Cardiac muscle cell (in vitro differentiated cells and primary cell): ENCODE data around the gene ENPP7. TPM values are rescaled to one million over a fixed set of nuclear protein-coding genes. Genes with fewer than 3 reads are reported as not detected.

Source experiments
- DNase-seq, 2 donors: peaks; one replicate each; pipeline versions ENCODE4 v3.0.0 to v3.0.0-alpha.2; 2010 to 2017; ENCODE audit warnings: low read depth in 1 of 2, low spot score in 1 of 2
- H3K27ac ChIP-seq: fragments of 200-600 bp; sonication (generic); 2 replicates; pipeline ENCODE4 v1.5.1; 2016
- H3K27me3 ChIP-seq: fragments of 200-600 bp; sonication (generic); 2 replicates; pipeline ENCODE4 v1.6.0; 2016; ENCODE audit warnings: control low read depth
- H3K36me3 ChIP-seq: fragments of 200-600 bp; sonication (generic); 2 replicates; pipeline ENCODE4 v1.5.1; 2016; ENCODE audit warnings: control low read depth
- H3K4me1 ChIP-seq: fragments of 200-600 bp; sonication (generic); 2 replicates; pipeline ENCODE4 v1.8.1; 2017; ENCODE audit warnings: low read depth, mild to moderate bottlenecking, mixed run types
- H3K4me3 ChIP-seq: fragments of 200-600 bp; sonication (generic); 2 replicates; pipeline ENCODE4 v1.5.1; 2016; ENCODE audit warnings: mild to moderate bottlenecking
- H3K9me3 ChIP-seq: fragments of 200-600 bp; sonication (generic); 2 replicates; pipeline ENCODE4 v1.5.1; 2017; ENCODE audit warnings: low read depth, mild to moderate bottlenecking, control low read depth
- CTCF ChIP-seq: IDR thresholded peaks from 2 replicates; pipeline ENCODE4 v1.5.1; 2012; ENCODE audit warnings: low read depth, mild to moderate bottlenecking, low read length
- polyA plus RNA-seq: library from polyadenylated mRNA; unstranded; fragments of >200 nt; fragmentation: Nextera tagmentation; extraction: Ambion mirVana; gene quantifications from 2 replicates; pipeline ENCODE4 v1.2.1, GENCODE V29; 2016
- total RNA-seq: library from RNA; depleted of rRNA; stranded (reverse); fragments of >200 nt; gene quantifications from 2 replicates; pipeline ENCODE4 v1.2.3, GENCODE V29; 2016

ENPP7 gene
- total and polyA plus RNA-seq, 2 experiments from 2014 or later, result not detected

DNA sequence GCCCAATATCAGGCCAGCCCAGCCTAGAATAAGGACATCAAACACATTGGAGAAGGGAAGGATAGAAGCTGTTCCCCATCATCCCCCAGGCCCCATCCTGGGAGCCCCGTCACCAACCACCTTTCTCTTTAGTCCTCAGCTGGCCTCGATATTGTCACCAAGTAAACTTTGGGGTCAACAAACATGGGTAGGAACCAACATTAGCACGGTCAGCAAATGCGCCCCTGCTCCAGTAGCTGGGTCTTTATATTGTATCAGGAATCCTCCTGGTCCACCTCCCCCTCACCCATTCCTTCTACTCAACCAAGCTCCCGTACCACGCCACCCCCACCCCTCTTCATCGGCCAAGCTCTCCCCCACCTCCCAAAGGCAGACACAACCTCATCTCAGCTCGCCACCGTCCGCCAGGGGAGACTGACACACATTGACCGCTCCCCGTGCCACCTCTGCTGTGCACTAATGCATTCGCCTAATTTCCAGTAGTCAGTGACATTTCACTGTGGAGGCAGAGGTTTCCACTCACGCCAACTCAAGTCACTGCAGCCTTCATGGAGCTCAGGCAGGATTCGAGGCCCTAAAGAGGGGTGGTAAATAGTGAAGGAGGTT, 26.5 kb downstream of the ENPP7 start:
- no peak for TF ChIP-seq CTCF
- no peaks in the 10 kb centered on the region for H3K9me3 ChIP-seq
- no peak overlapping the region for H3K27ac ChIP-seq
- no peak overlapping the region for H3K4me3 ChIP-seq
- no peaks in the 10 kb centered on the region for H3K4me1 ChIP-seq
- peaks cover 9% of the 10 kb centered on the region for H3K27me3 ChIP-seq
- no peaks in the 10 kb centered on the region for H3K36me3 ChIP-seq
- no peak for DNase-seq

DNA sequence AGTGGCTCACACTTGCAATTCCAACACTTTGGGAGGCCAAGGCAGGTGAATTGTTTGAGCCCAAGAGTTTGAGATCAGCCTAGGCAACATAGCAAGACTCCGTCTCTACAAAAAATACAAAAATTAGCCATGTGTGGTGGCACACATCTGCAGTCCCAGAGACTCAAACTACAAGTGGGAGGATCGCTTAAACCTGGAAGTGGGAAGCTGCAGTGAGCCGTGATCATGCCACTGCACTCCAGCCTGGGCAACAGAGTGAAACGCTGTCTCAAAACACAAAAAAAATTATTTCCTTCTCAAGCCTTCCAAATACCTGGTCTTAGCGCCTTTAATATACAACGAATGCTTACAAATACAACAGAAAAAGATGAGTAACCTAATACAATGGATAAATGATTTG, 27.5 kb downstream of the ENPP7 start:
- TF ChIP-seq CTCF, result no peak
- Histone ChIP-seq H3K4me1 (no peaks in the 10 kb centered on the region), H3K9me3 (no peaks in the 10 kb centered on the region), H3K27me3 (peaks cover 9% of the 10 kb centered on the region), H3K4me3 (no peak overlapping the region), H3K36me3 (no peaks in the 10 kb centered on the region), H3K27ac (no peak overlapping the region)
- no peak for DNase-seq

GRCh38 chr17:79760197-79760906, 29.6 kb downstream of the ENPP7 start:
- DNase-seq, result no peak
- no peaks in the 10 kb centered on the region for H3K9me3 ChIP-seq
- H3K4me1 ChIP-seq, result no peaks in the 10 kb centered on the region
- H3K27me3 ChIP-seq, result peaks cover 3% of the 10 kb centered on the region
- no peak overlapping the region for H3K27ac ChIP-seq
- H3K4me3 ChIP-seq, result no peak overlapping the region
- no peaks in the 10 kb centered on the region for H3K36me3 ChIP-seq
- TF ChIP-seq CTCF, result no peak

DNA sequence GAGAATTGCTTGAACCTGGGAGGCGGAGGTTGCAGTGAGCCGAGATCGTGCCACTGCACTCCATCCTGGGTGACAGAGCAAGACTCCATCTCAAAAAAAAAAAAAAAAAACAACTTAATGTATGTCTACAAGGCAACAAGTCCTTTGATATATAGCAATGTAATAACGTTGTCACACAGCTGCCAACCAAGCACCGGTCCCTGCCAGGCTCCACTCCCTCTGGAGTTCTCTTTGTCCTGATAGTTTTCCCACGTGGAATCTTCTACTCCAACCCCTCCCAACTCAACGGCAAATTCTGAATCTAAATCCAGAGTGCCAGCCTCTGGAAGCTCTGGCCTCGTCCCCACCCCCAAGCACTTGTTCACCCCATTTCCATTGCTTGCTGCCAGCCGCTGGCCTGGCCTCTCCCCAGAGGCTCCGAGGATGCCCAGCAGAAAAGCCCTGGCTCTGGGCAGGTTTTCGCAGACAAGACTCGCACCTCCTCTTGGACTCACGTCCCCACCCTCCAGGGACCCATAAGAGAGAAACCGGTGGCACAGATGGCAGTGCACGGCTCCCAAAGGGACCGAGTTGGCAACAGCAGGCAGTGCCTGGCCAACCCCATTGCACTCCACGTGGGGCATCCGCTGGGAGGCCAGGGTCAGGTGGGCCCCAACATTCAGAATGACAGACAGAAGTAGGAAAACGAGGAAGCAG, 31.3 kb downstream of the ENPP7 start:
- Histone ChIP-seq H3K4me1 (no peaks in the 10 kb centered on the region), H3K27me3 (no peaks in the 10 kb centered on the region), H3K27ac (no peak overlapping the region), H3K36me3 (no peaks in the 10 kb centered on the region), H3K4me3 (no peak overlapping the region), H3K9me3 (no peaks in the 10 kb centered on the region)
- no peak for DNase-seq
- no peak for TF ChIP-seq CTCF

DNA sequence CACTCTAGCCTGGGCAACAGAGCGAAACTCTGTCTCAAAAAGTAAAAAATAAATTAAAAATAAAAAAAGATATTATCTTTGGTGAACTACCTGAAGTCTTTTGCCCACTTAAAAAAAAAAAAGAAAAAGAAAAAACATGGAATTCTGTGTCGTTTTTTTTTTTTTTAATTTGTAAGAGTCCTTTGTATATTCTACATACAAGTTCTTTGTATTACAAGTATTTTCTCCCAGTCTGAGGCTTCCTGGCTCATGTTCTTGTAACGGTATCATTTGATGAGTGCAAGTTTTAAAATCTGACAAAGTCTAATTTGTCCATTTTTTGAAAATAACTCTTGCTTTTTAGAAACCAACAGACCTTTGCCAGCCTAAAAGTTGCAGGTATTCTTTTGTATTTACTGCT, 35.0 kb downstream of the ENPP7 start:
- no peak overlapping the region for H3K27ac ChIP-seq
- no peak for DNase-seq
- H3K9me3 ChIP-seq, result no peaks in the 10 kb centered on the region
- H3K36me3 ChIP-seq, result no peaks in the 10 kb centered on the region
- H3K27me3 ChIP-seq, result no peaks in the 10 kb centered on the region
- TF ChIP-seq CTCF, result no peak
- no peaks in the 10 kb centered on the region for H3K4me1 ChIP-seq
- H3K4me3 ChIP-seq, result no peak overlapping the region
